NT2/D1 (cell line): ENCODE measurements around the gene FASTK.

ENCODE experiments used
- DNase-seq: peaks from one replicate; pipeline ENCODE4 v3.0.0-alpha.2; 2011; ENCODE audit warnings: low read depth, low spot score
- H3K27me3 ChIP-seq: 2 replicates; pipeline ENCODE4 v1.6.0; 2011; ENCODE audit warnings: mild to moderate bottlenecking; ENCODE audit not compliant: insufficient read length, insufficient read depth
- H3K36me3 ChIP-seq: 2 replicates; pipeline ENCODE4 v1.6.1; 2011; ENCODE audit warnings: mild to moderate bottlenecking, low read length, mixed read lengths; ENCODE audit not compliant: insufficient read depth, insufficient read length
- H3K4me1 ChIP-seq: 2 replicates; pipeline ENCODE4 v1.5.1; 2011; ENCODE audit not compliant: insufficient read depth, insufficient read length
- H3K4me3 ChIP-seq: 2 replicates; pipeline ENCODE4 v1.5.1; 2011; ENCODE audit warnings: low read depth; ENCODE audit not compliant: insufficient read length
- H3K9ac ChIP-seq: 2 replicates; pipeline ENCODE4 v1.6.0; 2011; ENCODE audit warnings: low read depth; ENCODE audit not compliant: insufficient read length
- H3K9me3 ChIP-seq: 2 replicates; pipeline ENCODE4 v1.5.1; 2011; ENCODE audit warnings: mild to moderate bottlenecking, low read length; ENCODE audit not compliant: insufficient read depth
- SUZ12 ChIP-seq: IDR thresholded peaks from 2 replicates; pipeline ENCODE4 v1.6.1; 2011; ENCODE audit not compliant: insufficient read length, insufficient read depth; ENCODE audit errors: extremely low read depth
- YY1 ChIP-seq: IDR thresholded peaks from 2 replicates; pipeline ENCODE4 v1.6.1; 2011; ENCODE audit not compliant: insufficient read length, insufficient read depth
- ZNF274 ChIP-seq: IDR thresholded peaks from 2 replicates; pipeline ENCODE4 v1.6.1; 2011; ENCODE audit warnings: mild to moderate bottlenecking, low read depth, low read length

Gene FASTK

DNA sequence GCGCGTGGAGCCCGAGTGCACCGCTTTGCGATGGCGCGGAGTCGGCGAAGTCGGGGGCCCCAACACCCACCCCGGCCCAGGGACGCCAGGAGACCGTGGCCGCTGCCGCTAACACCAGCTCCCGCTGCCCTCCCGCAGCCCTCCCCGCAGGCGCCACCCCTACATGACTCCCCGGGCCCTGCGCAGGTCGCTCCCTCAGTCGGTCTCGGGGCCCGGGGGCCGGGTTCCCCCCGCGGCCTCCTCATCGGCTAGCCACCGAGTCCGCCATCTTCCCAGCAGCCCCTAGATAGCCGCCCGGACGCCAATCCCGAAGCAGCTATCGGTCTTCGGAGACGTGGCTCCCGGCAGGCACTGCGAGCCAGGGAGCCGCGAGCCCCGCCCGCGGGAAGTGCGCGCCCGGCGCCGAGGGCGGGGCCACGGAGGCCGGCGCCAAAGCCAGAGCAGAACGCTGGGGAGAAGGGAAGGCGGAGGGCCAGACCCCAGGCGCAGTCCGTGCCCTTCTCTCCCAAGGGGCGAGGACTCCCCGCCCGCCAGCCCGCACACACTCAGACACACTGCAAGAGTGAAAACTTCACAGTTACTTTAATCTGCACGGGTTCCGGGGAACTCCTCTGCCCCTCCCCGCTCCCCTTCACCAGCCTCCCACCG is at the start of gene FASTK:
FASTK (minus strand) TSS at position 288 of the 648 bp plus-strand sequence; CDS start at position 245, 43 bp downstream.
- no peak for TF ChIP-seq SUZ12
- TF ChIP-seq YY1: peak; percentile 84
- Histone ChIP-seq H3K9ac (peak within 1 kb of the TSS; percentile 97), H3K4me3 (peak within 1 kb of the TSS; percentile 88), H3K27me3 (peaks cover 11% of the 10 kb centered on the region), H3K36me3 (peaks cover 28% of the 10 kb centered on the region), H3K4me1 (peaks cover 20% of the 10 kb centered on the region), H3K9me3 (no peaks in the 10 kb centered on the region)
- no peak for DNase-seq

DNA sequence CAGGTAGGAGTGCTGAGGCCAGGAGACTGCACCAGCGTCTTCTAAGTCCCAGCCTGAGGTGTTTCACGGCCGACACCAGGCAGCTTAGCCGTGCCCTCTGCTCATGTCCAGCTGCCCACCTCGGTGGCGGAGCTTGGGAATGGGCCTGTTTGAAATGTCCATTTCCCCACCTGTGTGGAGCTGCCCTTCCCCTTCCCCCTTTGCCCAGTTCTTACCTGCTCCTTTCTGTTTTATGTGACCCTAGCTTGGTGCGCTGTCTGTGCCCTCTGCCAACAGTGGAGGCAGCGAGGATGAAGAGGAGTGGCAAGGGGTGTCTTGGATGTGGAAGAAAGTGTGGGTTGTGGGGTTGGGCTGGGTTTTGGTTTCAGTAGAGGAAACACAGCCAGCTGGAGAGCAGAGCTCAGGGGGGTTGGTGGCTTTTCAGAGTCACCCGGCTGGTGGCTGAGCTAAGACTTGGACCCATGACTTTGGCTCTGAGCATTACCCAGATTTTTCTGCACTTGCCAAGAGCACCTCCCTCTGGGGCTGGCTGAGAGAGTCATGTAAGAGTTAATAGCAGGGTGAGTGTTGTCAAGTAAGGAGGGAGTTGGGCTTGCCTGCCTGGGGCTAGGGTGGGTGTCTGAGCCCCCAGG is 49.5 kb upstream of the FASTK start:
- peaks cover 9% of the 10 kb centered on the region for H3K4me1 ChIP-seq
- H3K27me3 ChIP-seq: no peaks in the 10 kb centered on the region
- no peak for TF ChIP-seq SUZ12
- TF ChIP-seq YY1: no peak
- no peak for TF ChIP-seq ZNF274
- H3K9ac ChIP-seq: no peak overlapping the region
- no peak overlapping the region for H3K4me3 ChIP-seq
- peaks cover 83% of the 10 kb centered on the region for H3K36me3 ChIP-seq
- no peaks in the 10 kb centered on the region for H3K9me3 ChIP-seq
- DNase-seq: no peak

- no peaks in the 10 kb centered on the region for H3K27me3 ChIP-seq
- TF ChIP-seq ZNF274: no peak
- no peak for TF ChIP-seq YY1
- no peak for TF ChIP-seq SUZ12
- H3K4me3 ChIP-seq: no peak overlapping the region
- DNase-seq: no peak
- H3K4me1 ChIP-seq: peaks cover 16% of the 10 kb centered on the region
- H3K36me3 ChIP-seq: peaks cover 83% of the 10 kb centered on the region
- H3K9me3 ChIP-seq: peaks cover 5% of the 10 kb centered on the region; the same call in 1 of the 2 replicates
- no peak overlapping the region for H3K9ac ChIP-seq
These were observed 48.7 kb upstream of the FASTK start for GRCh38 chr7:151129117-151129959.

GRCh38 chr7:151128716-151129115 is 48.1 kb upstream of the FASTK start:
- DNase-seq: no peak
- Histone ChIP-seq H3K36me3 (peaks cover 83% of the 10 kb centered on the region), H3K9me3 (peaks cover 12% of the 10 kb centered on the region; the same call in 1 of the 2 replicates), H3K4me3 (no peak overlapping the region), H3K27me3 (no peaks in the 10 kb centered on the region), H3K9ac (no peak overlapping the region), H3K4me1 (peaks cover 16% of the 10 kb centered on the region)
- TF ChIP-seq SUZ12 (no peak), YY1 (no peak), ZNF274 (no peak)

DNA sequence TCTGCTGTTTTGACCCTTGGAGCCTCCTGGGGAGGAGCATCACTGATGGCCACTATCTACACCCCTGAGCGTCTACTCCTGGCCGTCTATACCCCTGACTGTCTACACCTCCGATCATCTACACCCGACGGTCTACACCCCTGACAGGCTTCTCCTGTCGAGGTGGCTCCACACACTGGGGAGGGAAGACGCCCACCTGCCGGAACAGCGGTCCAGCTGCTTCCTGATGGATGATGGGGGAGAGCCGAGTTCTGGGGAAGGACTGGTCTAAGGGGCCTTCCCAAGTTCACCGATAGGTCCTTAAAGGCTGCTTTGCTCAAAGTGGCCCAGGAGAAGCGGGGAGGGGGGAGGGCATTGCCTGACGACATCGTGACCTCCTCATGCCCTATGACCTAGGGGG is 47.5 kb upstream of the FASTK start:
- TF ChIP-seq SUZ12: no peak
- no peak for TF ChIP-seq ZNF274
- Histone ChIP-seq H3K9me3 (peaks cover 17% of the 10 kb centered on the region; the same call in 1 of the 2 replicates), H3K4me1 (peaks cover 16% of the 10 kb centered on the region), H3K27me3 (no peaks in the 10 kb centered on the region), H3K4me3 (no peak overlapping the region), H3K9ac (peak overlapping the region; percentile 11), H3K36me3 (peaks cover 86% of the 10 kb centered on the region)
- DNase-seq: no peak

GRCh38 chr7:151126491-151127137 is 46.0 kb upstream of the FASTK start:
- peak overlapping the region; percentile 56 for H3K9ac ChIP-seq
- TF ChIP-seq SUZ12: no peak
- no peak for TF ChIP-seq ZNF274
- TF ChIP-seq YY1: no peak
- peaks cover 16% of the 10 kb centered on the region for H3K4me1 ChIP-seq
- no peak for DNase-seq
- H3K9me3 ChIP-seq: peaks cover 18% of the 10 kb centered on the region; the same call in 1 of the 2 replicates
- H3K4me3 ChIP-seq: peak overlapping the region; percentile 21
- H3K36me3 ChIP-seq: peaks cover 85% of the 10 kb centered on the region
- H3K27me3 ChIP-seq: no peaks in the 10 kb centered on the region
